Endodermal cell (in vitro differentiated cells): ENCODE results near the gene UQCRQ. TPM values are rescaled to one million over a fixed set of nuclear protein-coding genes. Genes with fewer than 3 reads are reported as not detected.

Experiments used
- DNase-seq: peaks from one replicate; pipeline ENCODE4 v3.0.0-alpha.2; 2017
- H3K27ac ChIP-seq: 2 replicates; pipeline ENCODE4 v1.5.1; 2013; ENCODE audit warnings: mild to moderate bottlenecking, low read depth, low read length, moderate library complexity
- H3K27me3 ChIP-seq: 2 replicates; pipeline ENCODE4 v1.6.1; 2013; ENCODE audit warnings: mild to moderate bottlenecking, low read length, moderate library complexity; ENCODE audit not compliant: insufficient read depth, control insufficient read depth, poor library complexity, severe bottlenecking
- H3K36me3 ChIP-seq: 2 replicates; pipeline ENCODE4 v1.7.0; 2013; ENCODE audit warnings: mild to moderate bottlenecking, low read length, moderate library complexity; ENCODE audit not compliant: control insufficient read depth, insufficient read depth
- H3K4me1 ChIP-seq: one replicate; pipeline ENCODE4 v1.7.0; 2013; ENCODE audit warnings: low read length; ENCODE audit not compliant: control insufficient read depth, insufficient read depth
- H3K4me3 ChIP-seq: 2 replicates; pipeline ENCODE4 v1.5.1; 2013; ENCODE audit warnings: mild to moderate bottlenecking, low read length, moderate library complexity
- H3K9ac ChIP-seq: 2 replicates; pipeline ENCODE4 v1.6.1; 2013; ENCODE audit warnings: mild to moderate bottlenecking, low read length, moderate library complexity; ENCODE audit not compliant: poor library complexity, severe bottlenecking; ENCODE audit errors: extremely low read depth
- H3K9me3 ChIP-seq: 2 replicates; pipeline ENCODE4 v1.6.1; 2013; ENCODE audit warnings: mild to moderate bottlenecking, low read length, moderate library complexity; ENCODE audit not compliant: control insufficient read depth
- H3K27ac Mint-ChIP-seq: 2 replicates; pipeline ENCODE4 v1.8.0; 2020; ENCODE audit warnings: mixed read lengths
- H3K27me3 Mint-ChIP-seq: 2 replicates; pipeline ENCODE4 v1.8.0; 2021; ENCODE audit warnings: mild to moderate bottlenecking, mixed read lengths; ENCODE audit not compliant: insufficient read depth
- H3K36me3 Mint-ChIP-seq: 2 replicates; pipeline ENCODE4 v1.8.0; 2020; ENCODE audit warnings: low read depth, mixed read lengths
- H3K4me1 Mint-ChIP-seq: 2 replicates; pipeline ENCODE4 v1.8.0; 2020; ENCODE audit warnings: mixed read lengths
- H3K4me3 Mint-ChIP-seq: 2 replicates; pipeline ENCODE4 v1.8.0; 2020; ENCODE audit warnings: mild to moderate bottlenecking, moderate library complexity, mixed read lengths
- H3K9me3 Mint-ChIP-seq: 2 replicates; pipeline ENCODE4 v1.8.0; 2020; ENCODE audit warnings: mild to moderate bottlenecking, mixed read lengths
- WGBS, 2 experiments: methylation state at CpG; one replicate each; pipeline versions ENCODE4 v1.1.5 to v1.1.7; 2013; ENCODE audit warnings: missing lambda C conversion rate in 2 of 2, mixed read lengths in 1 of 2; ENCODE audit not compliant: insufficient coverage in 1 of 2, insufficient read length in 1 of 2; 5-methylcytosine and 5-hydroxymethylcytosine counted together
- total RNA-seq, 2 donors: library from RNA; stranded (reverse); fragmentation: NEBNext Ultra II Directional in 1 of 2; extraction: Animal tissue kit (Norgen Biotek cat#: 25700) in 1 of 2; gene quantifications; 2 replicates in 1 of 2; 3 replicates in 1 of 2; pipeline ENCODE4 v1.2.1, GENCODE V29; 2021
- TF ChIP-seq, protein P1 (sequence below): fragments of 200-600 bp; sonication (generic); conservative IDR thresholded peaks from 2 replicates; pipeline ENCODE4 v1.5.0; 2021; ENCODE audit warnings: antibody characterized with exemption, mild to moderate bottlenecking

Gene UQCRQ
- total RNA-seq, 2 donors from 2014 or later = 261 to 286 TPM

GRCh38 chr5:132905938-132906337 lies 39.5 kb downstream of the UQCRQ start:
- Mint-ChIP-seq H3K27me3 (no peaks in the 10 kb centered on the region), H3K27ac (no peak overlapping the region), H3K4me1 (peaks cover 9% of the 10 kb centered on the region), H3K9me3 (no peaks in the 10 kb centered on the region), H3K4me3 (no peak overlapping the region), H3K36me3 (peaks cover 29% of the 10 kb centered on the region)
- H3K9ac ChIP-seq = no peak overlapping the region
- no peak for DNase-seq
- no peaks in the 10 kb centered on the region for H3K9me3 ChIP-seq
- H3K27me3 ChIP-seq = no peaks in the 10 kb centered on the region
- H3K27ac ChIP-seq = no peak overlapping the region
- TF ChIP-seq, protein P1, sequence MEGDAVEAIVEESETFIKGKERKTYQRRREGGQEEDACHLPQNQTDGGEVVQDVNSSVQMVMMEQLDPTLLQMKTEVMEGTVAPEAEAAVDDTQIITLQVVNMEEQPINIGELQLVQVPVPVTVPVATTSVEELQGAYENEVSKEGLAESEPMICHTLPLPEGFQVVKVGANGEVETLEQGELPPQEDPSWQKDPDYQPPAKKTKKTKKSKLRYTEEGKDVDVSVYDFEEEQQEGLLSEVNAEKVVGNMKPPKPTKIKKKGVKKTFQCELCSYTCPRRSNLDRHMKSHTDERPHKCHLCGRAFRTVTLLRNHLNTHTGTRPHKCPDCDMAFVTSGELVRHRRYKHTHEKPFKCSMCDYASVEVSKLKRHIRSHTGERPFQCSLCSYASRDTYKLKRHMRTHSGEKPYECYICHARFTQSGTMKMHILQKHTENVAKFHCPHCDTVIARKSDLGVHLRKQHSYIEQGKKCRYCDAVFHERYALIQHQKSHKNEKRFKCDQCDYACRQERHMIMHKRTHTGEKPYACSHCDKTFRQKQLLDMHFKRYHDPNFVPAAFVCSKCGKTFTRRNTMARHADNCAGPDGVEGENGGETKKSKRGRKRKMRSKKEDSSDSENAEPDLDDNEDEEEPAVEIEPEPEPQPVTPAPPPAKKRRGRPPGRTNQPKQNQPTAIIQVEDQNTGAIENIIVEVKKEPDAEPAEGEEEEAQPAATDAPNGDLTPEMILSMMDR = peak; percentile 52
- H3K4me1 ChIP-seq = peaks cover 3% of the 10 kb centered on the region
- peaks cover 68% of the 10 kb centered on the region for H3K36me3 ChIP-seq
- no peak overlapping the region for H3K4me3 ChIP-seq
- 85 to 94% methylated on average over 1 to 2 of the region's 2 CpGs for WGBS, 2 experiments

- Histone ChIP-seq H3K9me3 (no peaks in the 10 kb centered on the region), H3K36me3 (peaks cover 73% of the 10 kb centered on the region), H3K4me3 (no peak overlapping the region), H3K27ac (no peak overlapping the region), H3K4me1 (peaks cover 3% of the 10 kb centered on the region), H3K9ac (no peak overlapping the region), H3K27me3 (no peaks in the 10 kb centered on the region)
- H3K27ac Mint-ChIP-seq = no peak overlapping the region
- peaks cover 9% of the 10 kb centered on the region for H3K4me1 Mint-ChIP-seq
- H3K27me3 Mint-ChIP-seq = no peaks in the 10 kb centered on the region
- 86 to 100% methylated on average over 1 to 2 of the region's 2 CpGs for WGBS, 2 experiments
- peaks cover 36% of the 10 kb centered on the region for H3K36me3 Mint-ChIP-seq
- H3K9me3 Mint-ChIP-seq = no peaks in the 10 kb centered on the region
- no peak for DNase-seq
- TF ChIP-seq, protein P1 = no peak
- no peak overlapping the region for H3K4me3 Mint-ChIP-seq
Observed at GRCh38 chr5:132907161-132907560, 40.7 kb downstream of the UQCRQ start.

GRCh38 chr5:132909702-132910101 lies 43.3 kb downstream of the UQCRQ start:
- DNase-seq = no peak
- H3K27ac Mint-ChIP-seq = no peak overlapping the region
- TF ChIP-seq, protein P1 = no peak
- Histone ChIP-seq H3K4me3 (no peak overlapping the region), H3K36me3 (peaks cover 73% of the 10 kb centered on the region), H3K9ac (no peak overlapping the region), H3K9me3 (no peaks in the 10 kb centered on the region), H3K27me3 (no peaks in the 10 kb centered on the region), H3K4me1 (peaks cover 3% of the 10 kb centered on the region), H3K27ac (no peak overlapping the region)
- no peaks in the 10 kb centered on the region for H3K27me3 Mint-ChIP-seq
- H3K4me3 Mint-ChIP-seq = no peak overlapping the region
- 80% methylated on average over 1 of the region's 1 CpG; no CpG with 5 or more reads in 1 of the 2 experiments for WGBS, 2 experiments
- H3K9me3 Mint-ChIP-seq = no peaks in the 10 kb centered on the region
- peaks cover 9% of the 10 kb centered on the region for H3K4me1 Mint-ChIP-seq
- peaks cover 37% of the 10 kb centered on the region for H3K36me3 Mint-ChIP-seq
